HG03045 (cell line): ENCODE results near the gene RMND5B.
A peak's percentile ranks its signal among the peaks of the same experiment; 100 is the strongest.
"Not testable (repeated sequence)": the region's sequence is repeated elsewhere in the genome, so short reads cannot be mapped to it uniquely, and the experiment has no call there.

Source experiments
- ATAC-seq: cut with Tn5 transposase; IDR thresholded peaks from one replicate; pipeline ENCODE4 v1.9.1; 2021; ENCODE audit warnings: mild to moderate bottlenecking, moderate library complexity; ENCODE audit not compliant: unreplicated experiment

Gene RMND5B

GRCh38 chr5:178130576-178131445, at the start of gene RMND5B:
Gene RMND5B, plus strand, starts transcription at chr5:178131014. Its CDS starts 7,106 bp downstream, at chr5:178138120.
- peak; percentile 87 for ATAC-seq

- no peak for ATAC-seq
These were observed 49.1 kb upstream of the RMND5B start for GRCh38 chr5:178081571-178082243.

GRCh38 chr5:178083922-178084321, 46.9 kb upstream of the RMND5B start:
- no peak for ATAC-seq

- no peak for ATAC-seq
These were observed 45.5 kb upstream of the RMND5B start for GRCh38 chr5:178085316-178085715.

- ATAC-seq = no peak
These were observed 44.5 kb upstream of the RMND5B start for GRCh38 chr5:178086266-178086665.

GRCh38 chr5:178087199-178087598, 43.6 kb upstream of the RMND5B start:
- ATAC-seq = not testable (repeated sequence)

GRCh38 chr5:178090856-178091255, 40.0 kb upstream of the RMND5B start:
- ATAC-seq = no peak

GRCh38 chr5:178093134-178093533, 37.7 kb upstream of the RMND5B start:
- no peak for ATAC-seq

GRCh38 chr5:178094345-178094744, 36.5 kb upstream of the RMND5B start:
- ATAC-seq = no peak

GRCh38 chr5:178098685-178099084, 32.1 kb upstream of the RMND5B start:
- ATAC-seq = no peak

GRCh38 chr5:178103612-178104011, 27.2 kb upstream of the RMND5B start:
- ATAC-seq = no peak

- no peak for ATAC-seq
These were observed 26.3 kb upstream of the RMND5B start for GRCh38 chr5:178104492-178104891.

GRCh38 chr5:178106086-178106485, 24.7 kb upstream of the RMND5B start:
- ATAC-seq = no peak

- ATAC-seq = no peak
These were observed 24.1 kb upstream of the RMND5B start for GRCh38 chr5:178106556-178107239.

- ATAC-seq = no peak
These were observed 23.0 kb upstream of the RMND5B start for GRCh38 chr5:178107756-178108310.

GRCh38 chr5:178108446-178108845, 22.4 kb upstream of the RMND5B start:
- ATAC-seq = no peak

GRCh38 chr5:178108966-178109365, 21.8 kb upstream of the RMND5B start:
- ATAC-seq = no peak

- no peak for ATAC-seq
These were observed 20.3 kb upstream of the RMND5B start for GRCh38 chr5:178110511-178110910.

- no peak for ATAC-seq
These were observed 18.9 kb upstream of the RMND5B start for GRCh38 chr5:178111925-178112324.

GRCh38 chr5:178112545-178112944, 18.3 kb upstream of the RMND5B start:
- ATAC-seq = no peak

- ATAC-seq = peak; percentile 74
These were observed 17.6 kb upstream of the RMND5B start, which contains the start of gene N4BP3 for GRCh38 chr5:178113141-178113787. Gene N4BP3, plus strand, starts transcription at chr5:178113532. Its CDS starts 6,052 bp downstream, at chr5:178119584.
